ENCODE measurements around the gene ANK2. TPM values are rescaled to one million over a fixed set of nuclear protein-coding genes. Genes with fewer than 3 reads are reported as not detected.

ANK2 gene
- total RNA-seq, 1 experiment from 2014 or later, result 5.5 TPM

DNA sequence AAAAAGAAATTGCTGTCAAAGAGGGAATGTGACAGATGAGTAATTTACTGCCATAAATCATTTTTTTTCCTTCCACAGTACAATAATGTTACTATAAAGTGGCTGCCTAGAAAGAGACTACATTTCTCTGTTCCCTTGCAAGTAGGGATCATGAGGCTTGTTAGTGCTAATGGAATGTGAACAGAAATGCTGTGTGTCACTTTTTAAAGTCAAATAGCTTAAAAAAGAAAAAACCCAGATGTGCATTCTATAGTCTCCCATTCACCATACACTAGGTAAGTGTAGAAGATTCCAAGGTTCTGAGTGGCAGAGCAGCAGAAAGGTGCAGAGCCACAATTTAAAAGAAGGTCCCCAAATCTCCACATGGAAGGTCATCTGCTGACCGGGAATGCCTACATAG is 383.7 kb downstream of the ANK2 start:
- H3K4me1 ChIP-seq (ENCODE audit: control insufficient read depth, insufficient read depth, low read length), result no peaks in the 10 kb centered on the region
- BruUV-seq (replicated peaks), result no TSS peak
- no peaks in the 10 kb centered on the region for H3K36me3 ChIP-seq (ENCODE audit: control insufficient read depth, insufficient read depth, low read length)
- no peak for DNase-seq (ENCODE audit: low read depth, low spot score)
- intact Hi-C loops (cut with micrococcal nuclease; ENCODE audit: unreplicated experiment), result no loop called here
- ATAC-seq, result no peak
- no peaks in the 10 kb centered on the region for H3K9me3 ChIP-seq (ENCODE audit: control insufficient read depth, insufficient read depth, low read depth, low read length)
- in situ Hi-C loops (cut with HindIII; ENCODE audit: low pct_unique_long_range_greater_than_20kb, low sequenced_read_pairs), result no loop called here
- ChIA-PET CTCF (no interaction called here), POLR2A (no interaction called here)
- H3K4me3 ChIP-seq (ENCODE audit: low read depth in 2 of 2, low read length in 2 of 2), result no peak overlapping the region
- H3K27me3 ChIP-seq (ENCODE audit: control insufficient read depth, insufficient read depth, low read length), result no peaks in the 10 kb centered on the region
- TF ChIP-seq, protein P1, sequence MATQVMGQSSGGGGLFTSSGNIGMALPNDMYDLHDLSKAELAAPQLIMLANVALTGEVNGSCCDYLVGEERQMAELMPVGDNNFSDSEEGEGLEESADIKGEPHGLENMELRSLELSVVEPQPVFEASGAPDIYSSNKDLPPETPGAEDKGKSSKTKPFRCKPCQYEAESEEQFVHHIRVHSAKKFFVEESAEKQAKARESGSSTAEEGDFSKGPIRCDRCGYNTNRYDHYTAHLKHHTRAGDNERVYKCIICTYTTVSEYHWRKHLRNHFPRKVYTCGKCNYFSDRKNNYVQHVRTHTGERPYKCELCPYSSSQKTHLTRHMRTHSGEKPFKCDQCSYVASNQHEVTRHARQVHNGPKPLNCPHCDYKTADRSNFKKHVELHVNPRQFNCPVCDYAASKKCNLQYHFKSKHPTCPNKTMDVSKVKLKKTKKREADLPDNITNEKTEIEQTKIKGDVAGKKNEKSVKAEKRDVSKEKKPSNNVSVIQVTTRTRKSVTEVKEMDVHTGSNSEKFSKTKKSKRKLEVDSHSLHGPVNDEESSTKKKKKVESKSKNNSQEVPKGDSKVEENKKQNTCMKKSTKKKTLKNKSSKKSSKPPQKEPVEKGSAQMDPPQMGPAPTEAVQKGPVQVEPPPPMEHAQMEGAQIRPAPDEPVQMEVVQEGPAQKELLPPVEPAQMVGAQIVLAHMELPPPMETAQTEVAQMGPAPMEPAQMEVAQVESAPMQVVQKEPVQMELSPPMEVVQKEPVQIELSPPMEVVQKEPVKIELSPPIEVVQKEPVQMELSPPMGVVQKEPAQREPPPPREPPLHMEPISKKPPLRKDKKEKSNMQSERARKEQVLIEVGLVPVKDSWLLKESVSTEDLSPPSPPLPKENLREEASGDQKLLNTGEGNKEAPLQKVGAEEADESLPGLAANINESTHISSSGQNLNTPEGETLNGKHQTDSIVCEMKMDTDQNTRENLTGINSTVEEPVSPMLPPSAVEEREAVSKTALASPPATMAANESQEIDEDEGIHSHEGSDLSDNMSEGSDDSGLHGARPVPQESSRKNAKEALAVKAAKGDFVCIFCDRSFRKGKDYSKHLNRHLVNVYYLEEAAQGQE (IDR thresholded peaks at IDR 0.05; ENCODE audit: insufficient read depth in 1 of 2, low read depth in 2 of 2, low read length in 1 of 2), result no peak
- TF ChIP-seq TCF7L2 (IDR thresholded peaks at IDR 0.05; ENCODE audit: low read depth, low read length), result no peak
- TF ChIP-seq, protein P2, sequence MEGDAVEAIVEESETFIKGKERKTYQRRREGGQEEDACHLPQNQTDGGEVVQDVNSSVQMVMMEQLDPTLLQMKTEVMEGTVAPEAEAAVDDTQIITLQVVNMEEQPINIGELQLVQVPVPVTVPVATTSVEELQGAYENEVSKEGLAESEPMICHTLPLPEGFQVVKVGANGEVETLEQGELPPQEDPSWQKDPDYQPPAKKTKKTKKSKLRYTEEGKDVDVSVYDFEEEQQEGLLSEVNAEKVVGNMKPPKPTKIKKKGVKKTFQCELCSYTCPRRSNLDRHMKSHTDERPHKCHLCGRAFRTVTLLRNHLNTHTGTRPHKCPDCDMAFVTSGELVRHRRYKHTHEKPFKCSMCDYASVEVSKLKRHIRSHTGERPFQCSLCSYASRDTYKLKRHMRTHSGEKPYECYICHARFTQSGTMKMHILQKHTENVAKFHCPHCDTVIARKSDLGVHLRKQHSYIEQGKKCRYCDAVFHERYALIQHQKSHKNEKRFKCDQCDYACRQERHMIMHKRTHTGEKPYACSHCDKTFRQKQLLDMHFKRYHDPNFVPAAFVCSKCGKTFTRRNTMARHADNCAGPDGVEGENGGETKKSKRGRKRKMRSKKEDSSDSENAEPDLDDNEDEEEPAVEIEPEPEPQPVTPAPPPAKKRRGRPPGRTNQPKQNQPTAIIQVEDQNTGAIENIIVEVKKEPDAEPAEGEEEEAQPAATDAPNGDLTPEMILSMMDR (IDR thresholded peaks at IDR 0.05), result no peak
- TF ChIP-seq POLR2AphosphoS5 (IDR thresholded peaks at IDR 0.05; ENCODE audit: low read depth, low read length), result no peak
- no peak for TF ChIP-seq SIN3A (IDR thresholded peaks at IDR 0.05; ENCODE audit: borderline replicate concordance, insufficient read depth, low read depth, low read length)
- no peak overlapping the region for H3K27ac ChIP-seq (ENCODE audit: low read length)

Small RNA genes within 50 kb of the gene (microRNA-seq; reads per million reads assigned to microRNA genes)
- gene MIR1243 (ENCODE audit: unreplicated experiment) (0.95 reads per million), gene MIR8082 (ENCODE audit: unreplicated experiment) (not detected)

Data from Panc1 (cell line).